ENCODE results near the gene CDK12. TPM values are rescaled to one million over a fixed set of nuclear protein-coding genes. Genes with fewer than 3 reads are reported as not detected.
"Not testable (repeated sequence)": the region's sequence is repeated elsewhere in the genome, so short reads cannot be mapped to it uniquely, and the experiment has no call there.

CDK12 gene
- 39.3 and 39.6 TPM in 2 replicates for total RNA-seq

DNA sequence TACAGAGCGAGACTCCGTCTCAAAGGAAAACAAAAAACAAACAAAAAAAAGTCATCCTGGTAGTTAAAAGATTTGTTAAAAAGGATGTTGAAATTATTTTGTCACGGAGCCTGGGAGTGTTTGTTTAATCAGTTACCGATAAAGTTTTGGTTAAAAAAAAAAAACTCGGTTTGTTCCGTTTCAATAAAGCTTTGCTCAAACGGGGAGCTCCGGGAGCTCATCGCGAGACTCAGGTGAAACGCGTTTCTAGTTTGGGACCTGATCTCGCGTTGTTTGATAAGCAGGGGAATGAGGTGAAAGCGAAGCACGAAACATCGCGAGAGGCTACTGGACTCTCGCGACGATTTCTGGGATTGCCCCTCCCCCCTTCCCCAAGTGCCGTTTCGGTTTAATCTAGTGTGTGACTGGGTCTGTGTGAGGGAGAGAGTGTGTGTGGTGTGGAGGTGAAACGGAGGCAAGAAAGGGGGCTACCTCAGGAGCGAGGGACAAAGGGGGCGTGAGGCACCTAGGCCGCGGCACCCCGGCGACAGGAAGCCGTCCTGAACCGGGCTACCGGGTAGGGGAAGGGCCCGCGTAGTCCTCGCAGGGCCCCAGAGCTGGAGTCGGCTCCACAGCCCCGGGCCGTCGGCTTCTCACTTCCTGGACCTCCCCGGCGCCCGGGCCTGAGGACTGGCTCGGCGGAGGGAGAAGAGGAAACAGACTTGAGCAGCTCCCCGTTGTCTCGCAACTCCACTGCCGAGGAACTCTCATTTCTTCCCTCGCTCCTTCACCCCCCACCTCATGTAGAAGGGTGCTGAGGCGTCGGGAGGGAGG is at the start of gene CDK12:
Gene CDK12, plus strand, starts transcription at position 374 of the 813 bp plus-strand sequence. CDS start 586 bp downstream, outside the sequence.
- peak within 1 kb of the TSS; percentile 88 for H3K4me3 ChIP-seq (ENCODE audit: low read depth, low read length)
- TF ChIP-seq, protein P1, sequence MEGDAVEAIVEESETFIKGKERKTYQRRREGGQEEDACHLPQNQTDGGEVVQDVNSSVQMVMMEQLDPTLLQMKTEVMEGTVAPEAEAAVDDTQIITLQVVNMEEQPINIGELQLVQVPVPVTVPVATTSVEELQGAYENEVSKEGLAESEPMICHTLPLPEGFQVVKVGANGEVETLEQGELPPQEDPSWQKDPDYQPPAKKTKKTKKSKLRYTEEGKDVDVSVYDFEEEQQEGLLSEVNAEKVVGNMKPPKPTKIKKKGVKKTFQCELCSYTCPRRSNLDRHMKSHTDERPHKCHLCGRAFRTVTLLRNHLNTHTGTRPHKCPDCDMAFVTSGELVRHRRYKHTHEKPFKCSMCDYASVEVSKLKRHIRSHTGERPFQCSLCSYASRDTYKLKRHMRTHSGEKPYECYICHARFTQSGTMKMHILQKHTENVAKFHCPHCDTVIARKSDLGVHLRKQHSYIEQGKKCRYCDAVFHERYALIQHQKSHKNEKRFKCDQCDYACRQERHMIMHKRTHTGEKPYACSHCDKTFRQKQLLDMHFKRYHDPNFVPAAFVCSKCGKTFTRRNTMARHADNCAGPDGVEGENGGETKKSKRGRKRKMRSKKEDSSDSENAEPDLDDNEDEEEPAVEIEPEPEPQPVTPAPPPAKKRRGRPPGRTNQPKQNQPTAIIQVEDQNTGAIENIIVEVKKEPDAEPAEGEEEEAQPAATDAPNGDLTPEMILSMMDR (IDR thresholded peaks at IDR 0.05; ENCODE audit: insufficient read depth, low read depth, low read length) = no peak
- peak; percentile 100 for DNase-seq (ENCODE audit: low read depth)

DNA sequence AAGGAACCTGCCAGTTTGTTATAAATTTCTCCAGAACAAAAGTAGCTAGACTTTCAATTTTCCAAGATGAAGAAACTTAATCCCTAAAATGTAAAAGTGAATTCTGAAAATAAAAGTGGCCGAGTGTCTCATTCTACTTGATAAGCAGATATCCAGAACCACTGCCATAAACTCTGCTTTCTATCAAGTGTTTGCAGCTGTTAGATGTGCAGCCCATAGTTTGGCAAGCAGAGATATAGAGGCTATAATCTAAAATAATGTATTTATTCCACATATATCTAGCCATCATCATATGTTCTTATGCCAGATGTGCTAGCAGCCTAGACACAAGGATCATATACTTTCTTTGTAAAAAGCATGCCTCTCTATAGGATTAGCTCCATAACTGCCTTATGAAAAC is 45.1 kb upstream of the CDK12 start:
- H3K4me3 ChIP-seq (ENCODE audit: low read depth, low read length) = no peak overlapping the region
- DNase-seq (ENCODE audit: low read depth) = no peak
- TF ChIP-seq, protein P1 (IDR thresholded peaks at IDR 0.05; ENCODE audit: insufficient read depth, low read depth, low read length) = no peak

DNA sequence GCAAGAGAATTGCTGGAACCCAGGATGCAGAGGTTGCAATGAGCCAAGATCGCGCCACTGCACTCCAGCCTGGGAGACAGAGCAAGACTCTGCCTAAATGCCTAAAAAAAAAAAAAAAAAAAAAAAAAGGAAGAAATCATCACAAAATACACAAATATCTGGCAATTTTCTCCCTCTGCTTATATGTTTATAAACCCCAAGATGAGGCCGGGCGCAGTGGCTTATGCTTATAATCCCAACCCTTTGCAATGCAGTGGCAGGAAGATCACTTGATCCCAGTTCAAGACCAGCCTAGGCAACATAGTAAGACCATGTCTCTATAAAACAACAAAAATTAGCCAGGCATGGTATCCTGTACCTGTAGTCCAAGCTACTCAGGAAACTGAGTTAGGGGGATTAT is 31.7 kb upstream of the CDK12 start:
- no peak for DNase-seq (ENCODE audit: low read depth)
- H3K4me3 ChIP-seq (ENCODE audit: low read depth, low read length) = no peak overlapping the region
- TF ChIP-seq, protein P1 (IDR thresholded peaks at IDR 0.05; ENCODE audit: insufficient read depth, low read depth, low read length) = no peak

DNA sequence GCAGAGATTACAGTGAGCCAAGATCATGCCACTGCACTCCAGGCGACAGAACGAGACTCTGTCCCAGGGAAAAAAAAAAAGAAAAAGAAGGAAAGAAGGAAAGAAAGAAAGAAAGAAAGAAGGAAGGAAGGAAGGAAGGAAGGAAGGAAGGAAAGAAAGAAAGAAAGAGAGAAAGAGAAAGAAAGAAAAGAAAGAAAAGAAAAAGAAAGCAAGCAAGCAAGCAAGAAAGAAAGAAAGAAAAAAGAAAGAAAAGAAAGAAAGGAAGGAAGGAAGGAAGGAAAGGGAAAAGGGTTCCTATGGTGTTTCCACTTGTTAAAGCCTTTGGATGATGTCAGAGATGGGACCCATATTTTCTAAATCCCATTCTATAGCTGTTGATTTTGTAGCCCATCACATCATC is 21.4 kb upstream of the CDK12 start:
- not testable (repeated sequence) for H3K4me3 ChIP-seq (ENCODE audit: low read depth, low read length); DNase-seq (ENCODE audit: low read depth)

DNA sequence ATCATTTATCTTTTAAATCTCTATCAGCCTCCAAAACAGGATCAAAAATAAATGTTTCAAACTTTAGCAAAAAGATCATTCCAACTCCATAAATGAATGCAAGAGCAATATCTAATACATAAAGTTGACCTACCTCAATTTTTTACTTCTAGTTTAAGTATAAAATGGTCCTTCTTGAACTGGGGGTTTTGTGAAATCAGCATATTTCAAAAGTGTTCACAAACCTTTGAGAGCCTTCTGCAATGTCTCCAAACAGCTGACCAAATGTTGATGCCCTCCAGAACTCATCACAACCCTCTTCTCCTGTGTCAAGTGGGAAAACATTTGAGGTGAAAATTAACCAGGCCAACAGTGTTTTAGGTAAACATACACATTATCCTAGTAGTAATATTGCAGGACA is 18.0 kb upstream of the CDK12 start:
- TF ChIP-seq, protein P1 (IDR thresholded peaks at IDR 0.05; ENCODE audit: insufficient read depth, low read depth, low read length) = no peak
- no peak overlapping the region for H3K4me3 ChIP-seq (ENCODE audit: low read depth, low read length)
- no peak for DNase-seq (ENCODE audit: low read depth)

DNA sequence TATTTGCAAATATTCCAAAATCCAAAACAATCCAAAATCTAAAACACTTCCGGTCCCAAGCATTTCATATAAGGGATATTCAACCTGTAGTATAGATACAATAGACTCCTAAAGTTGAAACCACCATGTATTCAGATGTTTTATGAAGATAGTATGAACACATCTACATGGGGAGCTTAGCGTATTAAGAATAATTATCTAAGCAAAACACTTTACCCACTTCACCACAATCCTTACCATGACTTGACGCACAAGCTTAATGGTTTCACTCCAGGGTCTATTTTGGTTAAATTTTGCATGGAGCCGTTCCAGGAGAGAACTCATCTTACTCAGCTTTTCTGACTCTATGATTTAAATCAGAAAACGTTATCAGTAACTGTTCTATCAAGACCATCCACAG is 13.7 kb upstream of the CDK12 start:
- H3K4me3 ChIP-seq (ENCODE audit: low read depth, low read length) = no peak overlapping the region
- TF ChIP-seq, protein P1 (IDR thresholded peaks at IDR 0.05; ENCODE audit: insufficient read depth, low read depth, low read length) = no peak
- no peak for DNase-seq (ENCODE audit: low read depth)

DNA sequence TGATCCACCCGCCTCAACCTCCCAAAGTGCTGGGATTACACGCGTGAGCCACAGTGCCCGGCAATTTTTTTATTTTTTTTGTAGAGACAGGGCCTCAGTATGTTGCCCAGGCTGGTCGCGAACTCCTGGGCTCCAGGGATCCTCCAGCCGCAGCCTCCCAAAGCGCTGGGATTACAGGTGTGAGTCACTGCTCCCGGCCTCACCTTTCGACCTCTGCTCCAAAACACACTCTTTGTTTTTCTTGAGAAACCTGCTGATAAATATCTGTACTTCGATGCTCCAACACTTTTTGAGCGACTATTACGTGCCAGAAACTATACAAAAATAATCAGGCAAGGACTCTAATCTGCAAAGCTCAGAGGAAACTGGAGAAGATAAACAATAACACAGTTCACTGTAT is 11.2 kb upstream of the CDK12 start:
- TF ChIP-seq, protein P1 (IDR thresholded peaks at IDR 0.05; ENCODE audit: insufficient read depth, low read depth, low read length) = no peak
- H3K4me3 ChIP-seq (ENCODE audit: low read depth, low read length) = peak overlapping the region; percentile 92
- DNase-seq (ENCODE audit: low read depth) = no peak

Measured in fibroblast of villous mesenchyme (primary cell).